Measurements from ENCODE around the gene PPCDC.
"Not testable (repeated sequence)": the region's sequence is repeated elsewhere in the genome, so short reads cannot be mapped to it uniquely, and the experiment has no call there.

The PPCDC gene

DNA sequence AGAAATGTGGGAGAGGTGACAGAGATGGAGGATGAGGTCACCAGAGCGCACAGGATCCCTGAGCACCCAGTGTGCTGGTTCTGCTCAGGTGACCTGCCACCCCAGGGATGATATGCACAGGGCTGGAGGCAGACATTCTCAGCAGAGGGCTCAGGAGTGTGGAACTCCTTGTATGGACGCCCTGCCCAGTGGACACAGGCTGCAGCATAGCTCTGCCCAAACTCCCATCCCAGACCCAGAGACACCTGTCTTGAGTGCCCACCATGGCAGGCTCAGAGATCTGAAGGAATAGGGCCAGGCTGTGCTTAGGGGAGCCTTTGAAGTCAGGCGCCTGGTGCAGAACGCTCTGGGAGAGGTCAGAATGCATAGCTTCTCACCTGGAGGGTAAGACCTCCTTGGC, 47.3 kb downstream of the PPCDC start:
- no peak for DNase-seq

DNA sequence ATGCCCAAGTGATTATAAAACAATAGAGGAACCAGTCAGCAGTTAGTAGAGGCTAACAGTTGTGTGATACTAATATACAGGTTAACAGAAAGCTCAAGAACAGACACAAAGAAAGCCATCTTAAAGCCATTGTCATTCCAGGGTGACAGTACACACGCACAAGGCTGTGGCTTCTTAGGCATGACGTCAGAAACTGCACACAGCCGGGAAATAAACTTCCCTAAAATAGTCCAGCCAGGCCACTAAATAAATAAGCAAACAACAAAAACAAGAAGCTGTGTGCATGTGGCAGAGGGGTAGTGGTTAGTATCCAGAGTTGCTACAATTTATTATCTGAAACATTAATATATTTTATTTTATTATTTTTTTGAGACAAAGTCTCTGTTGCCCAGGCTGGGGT, 49.8 kb downstream of the PPCDC start:
- peak; percentile 54 for DNase-seq

DNA sequence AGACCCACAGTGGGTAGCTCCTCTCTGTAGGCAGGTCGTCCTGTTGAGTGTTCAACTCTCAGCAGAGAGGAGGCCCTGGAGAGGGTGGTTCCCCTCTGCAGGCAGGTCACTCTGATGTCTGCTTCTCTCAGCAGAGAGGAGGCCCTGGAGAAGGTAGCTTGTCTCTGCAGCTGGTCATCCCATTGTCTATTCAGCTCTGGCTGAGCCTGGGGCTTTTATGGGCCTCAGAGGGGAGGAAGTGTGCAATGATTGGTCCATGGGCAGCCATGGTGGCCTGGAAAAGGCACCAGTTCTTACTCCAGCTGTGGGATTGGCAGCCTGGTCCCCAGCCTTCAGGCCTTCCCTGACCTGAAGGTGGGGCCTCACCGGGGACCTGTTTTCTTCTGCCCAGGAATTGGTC, 52.9 kb downstream of the PPCDC start:
- peak; percentile 41 for DNase-seq

- not testable (repeated sequence) for DNase-seq
Observed at GRCh38 chr15:75077551-75077961, 54.2 kb downstream of the PPCDC start.

- no peak for DNase-seq
Observed at GRCh38 chr15:75081150-75081549, 57.8 kb downstream of the PPCDC start.

GRCh38 chr15:75082689-75083088, 59.3 kb downstream of the PPCDC start:
- DNase-seq, result no peak

DNA sequence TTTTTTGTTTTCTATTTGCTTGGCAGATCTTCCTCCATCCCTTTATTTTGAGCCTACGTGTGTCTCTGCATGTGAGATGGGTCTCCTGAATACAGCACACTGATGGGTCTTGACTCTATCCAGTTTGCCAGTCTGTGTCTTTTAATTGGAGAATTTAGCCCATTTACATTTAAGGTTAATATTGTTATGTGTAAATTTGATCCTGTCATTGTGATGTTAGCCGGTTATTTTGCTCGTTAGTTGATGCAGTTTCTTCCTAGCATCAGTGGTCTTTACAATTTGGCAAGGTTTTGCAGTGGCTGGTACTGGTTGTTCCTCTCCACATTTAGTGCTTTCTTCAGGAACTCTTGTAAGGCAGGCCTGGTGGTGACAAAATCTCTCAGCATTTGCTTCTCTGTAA, 62.3 kb downstream of the PPCDC start:
- DNase-seq, result not testable (repeated sequence)

DNA sequence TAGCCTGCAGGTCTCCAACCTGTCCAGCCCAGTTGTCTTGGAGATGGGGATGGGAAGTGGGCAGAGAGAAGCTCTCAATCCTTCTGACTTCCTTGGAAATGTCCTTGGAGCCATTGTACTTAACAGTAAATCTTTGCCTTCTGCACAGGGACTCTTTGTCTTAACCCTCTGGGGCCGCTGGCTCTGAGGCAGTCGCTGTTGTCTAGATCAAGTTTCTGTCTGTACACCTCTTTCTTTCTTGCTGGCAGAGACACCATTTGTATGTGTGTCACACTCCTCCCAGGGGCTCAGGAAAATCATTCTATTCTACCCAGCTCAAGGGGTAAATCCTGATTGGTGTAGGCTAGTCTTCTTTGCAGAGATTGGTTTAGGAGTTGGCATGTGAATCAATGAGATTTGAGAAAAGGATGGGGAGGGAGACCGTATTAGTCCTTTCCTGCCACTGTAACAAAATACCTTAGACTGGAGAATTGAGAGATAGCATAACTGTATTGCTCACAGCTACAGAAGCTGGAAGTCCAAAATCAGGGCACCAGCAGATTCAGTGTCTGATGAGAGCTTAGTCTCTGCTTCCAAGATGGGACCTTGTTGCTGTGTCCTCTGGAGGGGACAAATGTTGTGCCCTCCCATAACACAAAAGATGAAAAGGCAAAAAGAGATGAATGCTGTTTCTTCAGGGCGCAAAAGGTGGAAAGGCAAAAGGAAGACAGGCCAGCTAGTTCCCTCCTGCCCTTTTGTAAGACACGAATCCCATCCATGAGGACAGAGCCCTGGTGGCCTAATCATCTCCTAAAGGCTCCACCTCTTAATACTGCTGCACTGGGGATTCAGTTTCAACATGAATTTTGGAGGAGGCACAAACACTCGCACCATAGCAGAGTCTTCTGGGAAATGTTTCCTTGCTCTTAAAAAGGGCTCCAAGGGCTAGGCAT, 66.3 kb downstream of the PPCDC start:
- no peak for DNase-seq

DNA sequence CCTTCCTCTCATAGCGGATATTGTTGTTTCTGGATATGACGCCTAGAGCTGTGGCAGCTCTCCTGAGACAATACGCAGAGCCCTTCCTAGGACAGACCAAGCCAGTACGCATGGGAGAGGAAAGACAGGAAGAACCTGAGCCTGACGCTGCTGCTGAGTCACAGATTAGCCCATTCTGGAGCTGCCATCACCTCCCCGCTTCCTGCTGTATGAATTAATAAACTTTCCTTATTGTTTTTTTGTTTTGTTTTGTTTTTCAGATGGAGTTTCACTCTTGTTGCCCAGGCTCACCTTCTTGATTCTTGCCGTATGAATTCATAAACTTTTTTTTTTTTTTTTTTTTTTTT, 67.0 kb downstream of the PPCDC start:
- no peak for DNase-seq

- no peak for DNase-seq
Observed at GRCh38 chr15:75091814-75092213, 68.4 kb downstream of the PPCDC start.

GRCh38 chr15:75094961-75095478, 71.6 kb downstream of the PPCDC start:
- not testable (repeated sequence) for DNase-seq

- DNase-seq, result no peak
Observed at GRCh38 chr15:75095594-75095993, 72.2 kb downstream of the PPCDC start.

DNA sequence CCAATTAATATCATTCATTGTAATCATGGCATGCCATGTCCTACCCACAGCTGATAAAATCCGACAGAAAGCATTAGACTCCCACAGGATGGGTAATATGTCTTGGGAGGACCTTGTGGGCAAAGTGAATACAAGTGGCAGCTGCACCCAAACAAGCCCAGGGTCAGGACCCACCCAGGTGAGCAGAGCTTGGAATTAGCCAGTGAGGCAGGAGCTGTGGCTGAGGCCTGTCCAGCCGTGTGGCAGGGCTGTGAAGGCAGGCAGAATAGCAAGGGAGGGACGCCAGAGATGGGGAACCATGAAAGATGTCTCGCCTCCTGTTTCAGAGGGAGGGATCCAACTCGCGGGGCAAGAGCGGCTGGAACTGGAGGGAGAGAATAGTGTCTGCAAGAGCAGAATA, 74.5 kb downstream of the PPCDC start:
- DNase-seq, result no peak

- no peak for DNase-seq
Observed at GRCh38 chr15:75098404-75098803, 75.0 kb downstream of the PPCDC start.

Measured in OCI-M1 (cell line).